Sigmoid colon (tissue), 7 donors: Measurements from ENCODE around the gene COL23A1. TPM values are rescaled to one million over a fixed set of nuclear protein-coding genes. Genes with fewer than 3 reads are reported as not detected.

ENCODE experiments used
- DNase-seq: peaks from one replicate; pipeline ENCODE4 v3.0.0-alpha.2; 2019
- H3K27ac ChIP-seq, 4 donors: fragments of 200-600 bp; sonication (generic); one replicate each; pipeline ENCODE4 v1.5.1; 2016 to 2019; ENCODE audit warnings: mild to moderate bottlenecking in 1 of 4
- H3K27me3 ChIP-seq, 3 donors: fragments of 200-600 bp; sonication (generic); one replicate each; pipeline ENCODE4 v1.5.1; 2019; ENCODE audit warnings: mild to moderate bottlenecking in 1 of 3
- H3K36me3 ChIP-seq, 4 donors: fragments of 200-600 bp; sonication (generic); one replicate each; pipeline ENCODE4 v1.5.1; 2016 to 2019
- H3K4me1 ChIP-seq, 4 donors: fragments of 200-600 bp; sonication (generic); one replicate each; pipeline ENCODE4 v1.5.1; 2017 to 2019
- H3K4me3 ChIP-seq, 4 donors: fragments of 200-600 bp; sonication (generic); one replicate each; pipeline ENCODE4 v1.5.1; 2017 to 2019; ENCODE audit warnings: mild to moderate bottlenecking in 2 of 4, moderate library complexity in 1 of 4
- H3K9me3 ChIP-seq, 4 donors: fragments of 200-600 bp in 3 of 4; sonication (generic) in 3 of 4; one replicate each; pipeline versions ENCODE4 v1.5.1 to v1.6.1; 2013 to 2019
- EP300 ChIP-seq, 4 donors: sonication (generic); formaldehyde crosslinking; IDR thresholded peaks; one replicate each; pipeline ENCODE4 v1.6.1; 2017; ENCODE audit warnings: antibody characterized with exemption in 4 of 4
- POLR2A ChIP-seq, 2 donors: fragments of 450-650 bp; IDR thresholded peaks; one replicate each; pipeline ENCODE4 v1.6.1; 2016; ENCODE audit warnings: antibody characterized with exemption in 2 of 2, mild to moderate bottlenecking in 2 of 2, moderate library complexity in 2 of 2
- POLR2AphosphoS5 ChIP-seq, 4 donors: sonication (generic); formaldehyde crosslinking; IDR thresholded peaks; one replicate each; pipeline ENCODE4 v1.6.1; 2017; ENCODE audit warnings: antibody characterized with exemption in 4 of 4
- WGBS, 2 donors: extraction: QIAGEN DNeasy Blood & Tissue Kit; methylation state at CpG; one replicate each; pipeline ENCODE4 v1.1.7; 2013; 5-methylcytosine and 5-hydroxymethylcytosine counted together
- intact Hi-C: fragments of 100-400 bp; cut with DNase I; formaldehyde crosslinking; loops from one replicate; pipeline ENCODE4 v1.15.1; 2023
- polyA plus RNA-seq, 3 donors: library from polyadenylated mRNA; stranded (reverse); fragments of 200-250 nt; gene quantifications; one replicate each; pipeline ENCODE4 v1.2.3, GENCODE V29; 2013
- total RNA-seq, 4 donors: library from RNA; depleted of rRNA; stranded (reverse); fragments of >200 nt; gene quantifications; one replicate each; pipeline ENCODE4 v1.1.0, GENCODE V29; 2016
- TF ChIP-seq, protein P1 (sequence below), 4 experiments: fragments of 450-650 bp in 3 of 4; fragments of 200-600 bp in 1 of 4; IDR thresholded peaks; one replicate each; pipeline ENCODE4 v1.5.1; 2016 to 2019; ENCODE audit warnings: antibody characterized with exemption in 4 of 4, mild to moderate bottlenecking in 3 of 4, moderate library complexity in 2 of 4
- donor health status: healthy with polysubstance abuse.
- donor health status: Bipolar disorder and iron deficiency.
- donor health status: healthy.

COL23A1 gene
- total and polyA plus RNA-seq, 7 donors, result 0.28 to 1.2 (median 0.57) TPM; not detected in 1

DNA sequence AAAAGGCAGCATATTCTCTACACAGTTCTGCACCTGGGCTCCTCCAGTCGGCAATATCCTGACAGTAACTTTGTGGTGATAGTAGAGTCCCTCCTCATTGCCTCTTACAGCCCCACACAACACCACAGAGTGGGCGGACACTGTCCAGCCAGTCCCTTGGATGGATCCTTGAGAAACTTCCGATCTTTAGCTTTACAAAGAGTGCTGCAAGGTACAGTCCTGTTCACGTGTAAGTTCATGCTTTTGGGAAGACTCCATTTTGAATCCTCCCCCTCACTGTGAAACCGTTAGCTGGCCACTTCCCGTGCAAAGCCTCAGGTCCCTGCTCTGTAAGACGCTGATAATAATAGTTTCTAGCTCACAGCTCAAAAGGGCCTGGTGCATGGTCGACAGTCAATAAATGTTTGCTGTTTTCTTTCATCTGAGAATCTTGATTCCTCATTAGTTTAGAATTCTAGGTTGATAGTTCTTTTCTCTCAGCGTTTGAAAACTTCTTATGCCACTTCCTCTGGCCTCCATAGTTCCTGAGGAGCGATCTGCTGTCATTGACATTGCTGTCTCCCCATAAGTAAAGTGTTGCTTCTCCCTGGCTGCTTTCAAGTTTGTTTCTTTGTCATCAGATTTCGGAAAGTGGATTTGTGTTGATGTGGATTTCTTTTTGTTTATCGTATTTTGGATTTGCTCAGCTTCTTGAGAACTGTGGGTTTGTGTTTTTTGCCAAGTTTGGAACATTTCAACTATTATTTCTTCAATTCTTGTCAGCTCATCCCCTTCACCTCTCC lies 82.9 kb downstream of the COL23A1 start:
- DNase-seq, result peak; percentile 4
- no peaks in the 10 kb centered on the region for H3K4me1 ChIP-seq
- H3K4me3 ChIP-seq, result no peak overlapping the region
- H3K27me3 ChIP-seq, result no peaks in the 10 kb centered on the region
- 88 to 92% methylated on average over 12 of the region's 12 CpGs for WGBS, 2 donors
- H3K9me3 ChIP-seq, result no peaks in the 10 kb centered on the region
- intact Hi-C loops, result no loop called here
- no peak overlapping the region for H3K27ac ChIP-seq
- H3K36me3 ChIP-seq, result no peaks in the 10 kb centered on the region
- TF ChIP-seq, protein P1, sequence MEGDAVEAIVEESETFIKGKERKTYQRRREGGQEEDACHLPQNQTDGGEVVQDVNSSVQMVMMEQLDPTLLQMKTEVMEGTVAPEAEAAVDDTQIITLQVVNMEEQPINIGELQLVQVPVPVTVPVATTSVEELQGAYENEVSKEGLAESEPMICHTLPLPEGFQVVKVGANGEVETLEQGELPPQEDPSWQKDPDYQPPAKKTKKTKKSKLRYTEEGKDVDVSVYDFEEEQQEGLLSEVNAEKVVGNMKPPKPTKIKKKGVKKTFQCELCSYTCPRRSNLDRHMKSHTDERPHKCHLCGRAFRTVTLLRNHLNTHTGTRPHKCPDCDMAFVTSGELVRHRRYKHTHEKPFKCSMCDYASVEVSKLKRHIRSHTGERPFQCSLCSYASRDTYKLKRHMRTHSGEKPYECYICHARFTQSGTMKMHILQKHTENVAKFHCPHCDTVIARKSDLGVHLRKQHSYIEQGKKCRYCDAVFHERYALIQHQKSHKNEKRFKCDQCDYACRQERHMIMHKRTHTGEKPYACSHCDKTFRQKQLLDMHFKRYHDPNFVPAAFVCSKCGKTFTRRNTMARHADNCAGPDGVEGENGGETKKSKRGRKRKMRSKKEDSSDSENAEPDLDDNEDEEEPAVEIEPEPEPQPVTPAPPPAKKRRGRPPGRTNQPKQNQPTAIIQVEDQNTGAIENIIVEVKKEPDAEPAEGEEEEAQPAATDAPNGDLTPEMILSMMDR (IDR thresholded peaks at IDR 0.05), result no peak
- TF ChIP-seq EP300 (IDR thresholded peaks at IDR 0.05) (no peak), POLR2A (IDR thresholded peaks at IDR 0.05) (no peak), POLR2AphosphoS5 (IDR thresholded peaks at IDR 0.05) (no peak)

DNA sequence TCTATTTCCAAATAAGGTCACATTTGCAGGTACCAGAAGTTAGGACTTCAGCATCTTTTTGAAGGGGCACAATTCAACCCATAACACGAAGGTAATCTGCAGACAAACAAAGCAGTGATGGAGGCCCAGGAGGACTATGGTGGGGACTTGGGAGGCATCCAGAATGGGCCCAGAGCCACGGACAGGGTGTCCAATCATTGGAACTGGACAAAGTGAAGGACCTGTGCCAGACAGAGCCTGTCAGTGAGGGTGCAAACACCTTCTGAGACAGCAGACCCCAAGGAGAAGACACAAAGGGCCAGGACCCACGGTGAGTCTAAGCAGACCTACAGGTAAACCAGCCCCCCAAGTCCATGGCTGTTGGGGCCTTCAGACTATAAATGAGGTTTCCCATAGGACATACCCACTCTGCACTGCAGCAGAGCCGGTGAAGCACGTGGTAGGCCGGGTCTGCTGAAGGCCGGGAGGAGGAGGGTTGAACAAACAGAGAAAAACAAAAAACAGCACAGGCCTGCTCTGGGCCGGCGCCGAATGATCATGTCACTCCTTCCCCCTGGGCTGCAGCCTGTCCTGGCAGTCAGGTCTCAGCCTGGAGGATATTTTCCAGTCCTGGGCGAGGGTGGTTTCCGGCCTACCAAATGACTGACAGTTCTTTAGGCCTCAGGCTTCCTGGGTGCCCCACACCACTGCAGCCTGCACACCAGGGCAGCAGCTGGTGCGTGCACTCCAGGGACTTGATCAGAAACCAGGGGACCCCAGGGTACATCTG lies 84.4 kb downstream of the COL23A1 start:
- intact Hi-C loops, result no loop called here
- Histone ChIP-seq H3K27ac (no peak overlapping the region), H3K27me3 (no peaks in the 10 kb centered on the region), H3K4me1 (no peaks in the 10 kb centered on the region), H3K36me3 (no peaks in the 10 kb centered on the region), H3K9me3 (no peaks in the 10 kb centered on the region), H3K4me3 (no peak overlapping the region)
- 75 to 85% methylated on average over 13 of the region's 13 CpGs for WGBS, 2 donors
- no peak for TF ChIP-seq POLR2AphosphoS5 (IDR thresholded peaks at IDR 0.05)
- TF ChIP-seq, protein P1 (IDR thresholded peaks at IDR 0.05), result no peak
- TF ChIP-seq EP300 (IDR thresholded peaks at IDR 0.05), result no peak
- no peak for TF ChIP-seq POLR2A (IDR thresholded peaks at IDR 0.05)
- DNase-seq, result no peak

DNA sequence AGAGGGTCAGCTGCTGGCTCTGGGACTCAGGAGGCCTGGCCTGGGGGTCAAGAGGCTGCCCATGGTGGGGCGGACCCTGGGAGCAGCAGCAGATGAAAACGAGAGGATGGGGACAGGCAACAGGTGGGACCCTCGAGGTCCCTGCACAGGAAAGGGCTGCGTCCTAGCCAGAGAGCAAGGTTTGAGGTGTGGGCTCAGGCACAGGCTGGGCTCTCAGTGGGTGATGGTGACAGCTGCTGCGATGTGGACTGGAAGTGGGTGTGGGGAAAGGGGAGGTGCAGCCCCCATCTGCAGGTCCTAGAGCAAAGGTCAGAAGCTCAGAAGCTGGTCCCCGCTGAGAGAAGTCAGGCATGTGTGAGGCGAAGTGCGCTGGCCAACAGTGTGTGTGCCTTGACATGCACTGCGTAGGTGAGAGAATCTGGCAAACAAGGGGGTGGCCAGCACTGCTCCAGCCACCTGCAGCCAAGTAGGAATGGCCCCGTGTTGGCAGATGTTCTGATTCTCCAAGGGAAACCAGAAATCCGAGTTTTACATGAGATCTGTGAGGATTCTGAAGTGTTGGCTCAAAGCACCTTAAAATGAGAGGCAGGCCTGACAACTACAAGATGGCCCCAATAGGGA lies 85.7 kb downstream of the COL23A1 start:
- TF ChIP-seq EP300 (IDR thresholded peaks at IDR 0.05) (no peak), POLR2AphosphoS5 (IDR thresholded peaks at IDR 0.05) (no peak), POLR2A (IDR thresholded peaks at IDR 0.05) (no peak)
- TF ChIP-seq, protein P1 (IDR thresholded peaks at IDR 0.05), result no peak
- no peaks in the 10 kb centered on the region for H3K4me1 ChIP-seq
- H3K27ac ChIP-seq, result no peak overlapping the region
- no peaks in the 10 kb centered on the region for H3K9me3 ChIP-seq
- DNase-seq, result no peak
- no peak overlapping the region for H3K4me3 ChIP-seq
- no peaks in the 10 kb centered on the region for H3K36me3 ChIP-seq
- intact Hi-C loops, result no loop called here
- WGBS, 2 donors, result 62 to 80% methylated on average over 11 of the region's 11 CpGs
- H3K27me3 ChIP-seq, result no peaks in the 10 kb centered on the region

DNA sequence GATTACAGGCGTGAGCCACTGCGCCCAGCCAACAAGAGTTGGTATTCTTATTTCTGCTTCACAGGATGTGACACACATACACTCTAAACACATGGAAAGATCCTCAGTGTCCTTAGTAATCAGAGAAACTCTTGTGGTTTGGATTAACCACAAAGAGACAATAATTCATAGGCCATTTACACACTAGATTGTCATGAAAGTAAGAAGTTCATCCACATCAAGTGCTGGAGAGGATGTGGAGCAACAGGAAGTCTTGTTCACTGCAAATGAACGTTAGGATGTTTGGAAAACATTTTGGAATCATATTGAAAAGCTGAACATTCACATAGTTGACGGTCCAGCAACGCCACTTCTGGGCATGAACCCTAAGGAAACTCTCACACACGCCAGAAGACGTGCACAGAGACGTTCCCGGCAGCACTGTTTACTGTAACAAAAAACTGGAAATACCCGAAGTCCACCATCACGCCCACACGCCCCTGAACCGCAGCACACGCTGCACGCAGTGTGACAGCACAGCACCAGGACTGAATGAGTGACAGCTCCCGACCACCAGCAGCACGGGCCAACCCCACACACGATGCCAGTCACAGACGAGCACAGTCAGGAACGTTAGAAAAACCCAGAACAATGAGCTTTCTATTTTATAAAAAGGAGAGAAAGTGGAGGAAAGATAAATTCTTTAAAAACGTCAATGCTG lies 87.6 kb downstream of the COL23A1 start:
- intact Hi-C loops, result no loop called here
- TF ChIP-seq POLR2AphosphoS5 (IDR thresholded peaks at IDR 0.05), result no peak
- TF ChIP-seq, protein P1 (IDR thresholded peaks at IDR 0.05), result no peak
- TF ChIP-seq POLR2A (IDR thresholded peaks at IDR 0.05), result no peak
- no peak for TF ChIP-seq EP300 (IDR thresholded peaks at IDR 0.05)
- DNase-seq, result no peak
- Histone ChIP-seq H3K9me3 (no peaks in the 10 kb centered on the region), H3K36me3 (no peaks in the 10 kb centered on the region), H3K4me3 (no peak overlapping the region), H3K27ac (no peak overlapping the region), H3K4me1 (no peaks in the 10 kb centered on the region), H3K27me3 (no peaks in the 10 kb centered on the region)
- WGBS, 2 donors, result 84 to 89% methylated on average over 21 of the region's 21 CpGs
